ENCODE data around the gene IPPK. TPM values are rescaled to one million over a fixed set of nuclear protein-coding genes. Genes with fewer than 3 reads are reported as not detected.

Gene IPPK
- total and polyA plus RNA-seq, 2 of the 8 experiments (the other 6 are each of a cell fraction or from before 2014, with no cell fraction given) = 10.5 to 13.6 TPM

DNA sequence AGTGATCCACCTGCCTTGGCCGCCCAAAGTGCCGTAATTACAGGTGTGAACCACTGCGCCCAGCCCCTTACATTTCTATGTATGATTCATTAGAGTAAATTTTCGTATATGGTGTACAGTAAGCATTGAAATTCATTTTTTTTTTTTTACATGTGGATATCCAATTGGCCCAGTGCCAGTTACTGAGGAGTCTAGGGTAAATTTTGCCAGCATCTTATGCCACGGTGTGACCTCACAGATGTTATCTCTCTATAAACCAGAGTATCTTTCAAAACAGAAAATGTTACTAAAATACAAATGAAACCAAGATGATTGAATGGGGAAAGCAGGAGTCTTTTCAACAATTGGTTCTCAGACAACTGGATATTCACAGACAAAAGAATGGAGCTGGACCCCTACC is 64.7 kb downstream of the IPPK start:
- no peak for DNase-seq (ENCODE audit: low read depth in 1 of 2, low spot score in 2 of 2)
- no peak overlapping the region for H2AK5ac ChIP-seq (ENCODE audit: low read depth, low read length)
- peaks cover 0 to 7% of the 10 kb centered on the region in 2 experiments; a peak in 1 of 4 replicates for H3K9me3 ChIP-seq (ENCODE audit: insufficient read depth in 2 of 2, low read depth in 1 of 2, low read length in 1 of 2)
- no peak overlapping the region for H4K5ac ChIP-seq (ENCODE audit: insufficient read length, low read depth, low read length)
- no peak overlapping the region for H4K8ac ChIP-seq (ENCODE audit: extremely low read depth, insufficient read depth, low read length)
- H3K27me3 ChIP-seq (replicated peaks in 1 of 4; ENCODE audit: control insufficient read depth in 3 of 4, extremely low read depth in 1 of 4, insufficient read depth in 3 of 4, low read length in 3 of 4) = 0 out of 7 replicates have a peak, but pooled peaks cover 0 to 2% (median 0%) of the 10 kb centered on the region in 4 experiments
- H3K23ac ChIP-seq (ENCODE audit: insufficient read length) = no peak overlapping the region
- H2BK15ac ChIP-seq (ENCODE audit: low read length) = no peak overlapping the region
- no peak overlapping the region for H2BK120ac ChIP-seq (replicated peaks; ENCODE audit: low read depth, low read length)
- ChIA-PET CTCF (ENCODE audit: partially characterized antibody) (interaction anchor here (0.7 kb wide), 1 partner anchor 184 kb away, joined by 3 read pairs; no protein-coding TSS in a partner anchor), POLR2A (ENCODE audit: partially characterized antibody) (no interaction called here)
- H2BK20ac ChIP-seq (ENCODE audit: low read length) = no peak overlapping the region
- H3K79me2 ChIP-seq (ENCODE audit: control insufficient read depth in 1 of 2, insufficient read depth in 2 of 2, low read length in 2 of 2) = no peaks in the 10 kb centered on the region
- no peak overlapping the region for H3K4me3 ChIP-seq (ENCODE audit: extremely low read depth in 1 of 4, insufficient read depth in 2 of 4, low read depth in 3 of 4, low read length in 4 of 4)
- H3K56ac ChIP-seq (replicated peaks; ENCODE audit: insufficient read length, low read depth, low read length) = no peak overlapping the region
- H3K14ac ChIP-seq (ENCODE audit: insufficient read length) = no peak overlapping the region
- H3K9ac ChIP-seq (replicated peaks in 1 of 4; ENCODE audit: extremely low read depth in 1 of 4, low read depth in 3 of 4, low read length in 3 of 4) = no peak overlapping the region
- H4K20me1 ChIP-seq (replicated peaks in 1 of 2; ENCODE audit: control insufficient read depth in 1 of 2, insufficient read depth in 2 of 2, low read length in 2 of 2) = no peaks in the 10 kb centered on the region
- 94% methylated on average over 5 of the region's 5 CpGs; no CpG with 5 or more reads in 1 of the 2 experiments for WGBS, 2 experiments (ENCODE audit: extremely low coverage in 1 of 2, insufficient coverage in 1 of 2, insufficient read length in 1 of 2, insufficient replicate concordance in 2 of 2, low coverage in 1 of 2, low lambda C conversion rate in 2 of 2, missing lambda C conversion rate in 1 of 2)
- no peak overlapping the region for H2BK5ac ChIP-seq (ENCODE audit: low read depth, low read length)
- H2BK12ac ChIP-seq (ENCODE audit: low read depth, low read length) = no peak overlapping the region
- no peak for FAIRE-seq
- no peaks in the 10 kb centered on the region for H3K79me1 ChIP-seq (ENCODE audit: low read depth, low read length)
- no peak overlapping the region for H3K4ac ChIP-seq (replicated peaks; ENCODE audit: insufficient read length, low read depth, low read length)
- TF ChIP-seq SUZ12 (IDR thresholded peaks at IDR 0.05; ENCODE audit: low read length) = no peak
- no peaks in the 10 kb centered on the region for H3K36me3 ChIP-seq (ENCODE audit: control insufficient read depth in 2 of 4, insufficient read depth in 4 of 4, low read length in 3 of 4)
- no peak overlapping the region for H2AFZ ChIP-seq (ENCODE audit: low read length)
- no peak overlapping the region for H3K18ac ChIP-seq (ENCODE audit: extremely low read depth, low read length)
- no peaks in the 10 kb centered on the region for H3K4me1 ChIP-seq (replicated peaks in 1 of 4; ENCODE audit: control insufficient read depth in 3 of 4, insufficient read depth in 4 of 4, low read length in 3 of 4)
- no peak overlapping the region for H3K27ac ChIP-seq (ENCODE audit: low read depth, low read length)
- H3K4me2 ChIP-seq (ENCODE audit: insufficient read depth in 1 of 2, low read depth in 2 of 2, low read length in 2 of 2) = no peak overlapping the region
- no peaks in the 10 kb centered on the region for H3K23me2 ChIP-seq (ENCODE audit: low read depth, low read length)
- no peak overlapping the region for H4K91ac ChIP-seq (replicated peaks; ENCODE audit: insufficient read length, low read length)

All from H1 (cell line).